GM21786 (cell line): Measurements from ENCODE around the gene BACH2.
A peak's percentile ranks its signal among the peaks of the same experiment; 100 is the strongest.
"Not testable (repeated sequence)": the region's sequence is repeated elsewhere in the genome, so short reads cannot be mapped to it uniquely, and the experiment has no call there.

Source experiments
- ATAC-seq: cut with Tn5 transposase; IDR thresholded peaks from one replicate; pipeline ENCODE4 v1.9.1; 2021; ENCODE audit not compliant: unreplicated experiment

Gene BACH2

DNA sequence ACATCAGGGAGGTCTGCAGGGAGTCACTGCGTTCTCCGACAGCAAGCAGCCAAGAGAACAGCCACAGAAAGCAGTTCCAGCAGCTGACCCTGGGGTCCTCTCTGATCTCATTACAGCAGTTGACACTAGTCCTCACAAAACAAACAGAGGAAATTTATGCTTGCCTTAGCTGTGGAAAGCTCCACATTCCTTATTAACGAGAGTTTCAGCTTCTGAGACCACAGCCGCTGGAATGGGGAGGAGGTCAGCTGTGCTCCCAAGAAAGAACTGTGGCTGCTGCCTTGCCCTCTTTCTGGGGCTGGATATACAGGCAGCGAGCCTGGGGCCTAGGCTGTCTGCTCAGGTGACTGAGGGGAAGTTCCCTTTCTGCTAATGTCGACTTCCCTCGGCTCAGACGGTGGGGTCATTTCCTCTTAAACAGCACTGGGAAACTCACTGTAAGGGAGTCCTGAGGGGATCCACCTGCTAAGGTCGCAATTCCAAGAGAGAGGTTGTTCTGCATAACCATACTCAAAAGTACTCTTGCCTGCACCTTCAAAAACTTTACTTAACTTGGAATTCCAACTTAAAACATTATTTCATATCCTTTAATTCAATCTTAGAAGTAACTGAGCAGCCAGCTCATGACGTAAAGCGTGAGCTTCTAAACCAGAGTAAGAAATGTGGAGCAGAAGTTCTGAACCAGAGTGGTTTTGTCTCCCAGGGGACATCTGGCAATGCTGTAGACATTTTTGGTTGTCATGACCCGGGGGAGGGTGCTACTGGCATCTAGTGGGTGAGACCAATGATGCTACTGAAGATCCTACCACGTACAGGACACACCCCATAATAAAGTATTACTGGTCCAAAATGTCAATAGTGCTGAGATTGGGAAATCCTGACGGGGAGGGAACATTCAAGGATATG is 80.3 kb downstream of the BACH2 start:
- peak; percentile 70 for ATAC-seq

DNA sequence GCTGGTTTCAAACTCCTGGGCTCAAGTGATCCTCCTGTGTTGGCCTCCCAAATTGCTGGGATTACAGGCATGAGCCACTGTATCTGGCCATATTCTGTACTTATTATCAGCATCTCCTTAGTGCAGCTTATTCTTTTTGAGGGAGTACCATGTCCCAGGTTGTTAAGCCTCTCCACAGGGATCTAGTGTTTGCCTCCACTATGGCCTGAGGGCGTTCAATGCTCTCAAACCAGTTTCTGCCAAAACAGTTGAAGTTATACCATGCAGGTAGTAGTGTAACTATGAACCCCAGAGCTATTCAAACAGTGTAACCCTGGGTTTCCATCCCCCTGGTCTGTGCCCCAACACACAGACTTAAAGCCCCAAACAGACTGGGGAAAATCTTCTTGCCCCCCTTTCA is 81.7 kb downstream of the BACH2 start:
- no peak for ATAC-seq

DNA sequence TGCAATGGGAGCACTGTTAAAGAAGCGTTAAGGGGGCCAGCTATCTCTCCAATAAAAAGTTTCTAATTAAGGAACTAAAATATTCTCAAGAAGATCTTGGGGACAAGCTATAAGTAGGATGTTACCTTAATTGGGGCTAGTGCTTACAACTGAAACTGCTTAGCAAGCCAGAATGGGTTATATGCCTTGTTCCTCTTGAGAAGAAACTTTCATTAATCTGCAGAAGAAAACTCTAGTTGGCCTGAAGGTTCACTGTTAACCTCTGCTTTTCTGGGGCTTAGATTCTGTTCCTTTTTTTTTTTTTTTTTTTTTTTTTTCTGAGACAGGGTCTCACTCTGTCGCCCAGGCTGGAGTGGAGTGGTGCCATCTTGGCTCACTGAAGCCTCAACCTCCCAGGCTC is 82.2 kb downstream of the BACH2 start:
- ATAC-seq, result no peak

DNA sequence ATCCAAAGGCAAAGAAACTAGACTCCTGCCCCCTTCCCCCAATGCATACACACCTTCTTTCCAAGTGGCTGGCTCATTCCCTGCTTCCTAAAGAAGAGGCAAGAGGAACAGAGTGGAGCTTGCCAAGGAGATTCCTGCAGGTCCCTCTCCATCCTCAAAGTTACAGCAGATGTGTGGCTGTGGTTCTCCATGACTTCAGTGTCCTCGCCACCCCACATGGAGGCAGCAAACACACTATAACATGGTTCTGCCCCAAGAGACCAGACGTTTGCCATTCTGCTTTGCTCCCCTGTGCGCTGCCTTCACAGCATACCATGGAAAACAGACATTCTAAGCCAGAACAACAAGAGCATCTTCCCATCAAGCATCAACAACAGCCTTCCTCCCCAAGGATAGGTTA is 84.4 kb downstream of the BACH2 start:
- ATAC-seq, result no peak

DNA sequence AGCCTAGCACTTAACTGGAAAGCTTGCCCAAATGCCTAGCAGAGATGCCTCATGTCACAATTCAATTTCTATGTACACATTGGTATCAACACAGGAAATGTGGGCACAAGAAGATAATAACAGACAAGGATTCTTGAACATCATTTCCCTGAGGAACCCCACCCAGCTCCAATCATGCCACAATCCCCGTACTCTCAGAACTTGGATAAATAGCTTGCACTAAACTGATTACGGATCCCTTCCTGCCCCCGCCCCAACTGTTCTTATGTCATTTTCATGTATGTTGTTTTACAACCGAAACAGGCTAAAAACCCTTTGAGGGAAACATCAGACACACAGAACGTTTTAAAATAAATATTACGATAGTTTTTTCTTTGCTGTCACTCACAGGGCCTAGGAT is 87.1 kb downstream of the BACH2 start:
- no peak for ATAC-seq

DNA sequence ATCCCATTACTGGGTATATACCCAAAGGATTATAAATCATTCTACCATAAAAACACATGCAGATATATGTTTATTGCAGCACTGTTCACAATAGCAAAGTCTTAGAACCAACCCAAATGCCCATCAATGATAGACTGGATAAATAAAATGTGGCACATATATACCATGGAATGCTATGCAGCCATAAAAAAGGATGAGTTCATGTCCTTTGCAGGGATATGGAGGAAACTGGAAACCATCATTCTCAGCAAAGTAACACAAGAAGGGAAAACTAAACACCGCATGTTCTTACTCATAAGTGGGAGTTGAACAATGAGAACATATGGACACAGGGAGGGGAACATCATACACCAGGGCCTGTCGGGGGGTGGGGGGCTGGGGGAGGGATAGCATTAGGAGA is 88.0 kb downstream of the BACH2 start:
- not testable (repeated sequence) for ATAC-seq

DNA sequence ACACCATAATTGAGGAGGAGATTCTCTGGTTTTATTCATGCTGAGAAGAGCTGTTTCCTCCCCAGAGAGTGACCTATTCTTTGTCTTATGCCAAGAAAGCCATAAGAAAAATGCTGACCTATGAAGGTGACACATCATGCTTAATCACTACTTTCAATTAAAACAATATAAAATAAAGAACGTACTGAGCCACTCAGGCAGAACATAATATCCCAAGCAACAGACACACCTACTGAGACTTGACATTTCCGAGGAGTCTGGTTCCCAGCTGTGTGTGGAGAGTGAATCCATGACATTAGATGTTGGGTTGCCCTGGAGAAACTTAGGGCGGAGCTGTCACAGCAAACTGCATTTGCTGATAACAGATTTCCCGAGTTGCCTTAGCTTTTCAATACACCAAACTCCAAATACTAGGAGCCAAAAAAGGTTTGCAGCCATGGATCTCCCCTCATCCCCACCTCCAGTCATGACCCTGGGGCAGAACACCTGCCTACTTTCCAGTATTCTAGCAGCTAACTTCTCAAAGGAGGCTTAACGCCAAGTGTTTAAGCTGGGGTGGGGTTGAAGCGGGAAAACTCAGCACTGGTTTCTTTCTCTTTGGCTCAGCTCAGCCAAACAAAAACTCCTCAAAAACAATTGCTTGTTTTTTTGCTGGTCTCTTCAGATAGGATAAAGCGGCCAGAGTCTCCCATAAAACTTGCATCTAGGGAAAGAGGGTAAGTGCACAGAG is 92.2 kb downstream of the BACH2 start:
- ATAC-seq, result no peak

DNA sequence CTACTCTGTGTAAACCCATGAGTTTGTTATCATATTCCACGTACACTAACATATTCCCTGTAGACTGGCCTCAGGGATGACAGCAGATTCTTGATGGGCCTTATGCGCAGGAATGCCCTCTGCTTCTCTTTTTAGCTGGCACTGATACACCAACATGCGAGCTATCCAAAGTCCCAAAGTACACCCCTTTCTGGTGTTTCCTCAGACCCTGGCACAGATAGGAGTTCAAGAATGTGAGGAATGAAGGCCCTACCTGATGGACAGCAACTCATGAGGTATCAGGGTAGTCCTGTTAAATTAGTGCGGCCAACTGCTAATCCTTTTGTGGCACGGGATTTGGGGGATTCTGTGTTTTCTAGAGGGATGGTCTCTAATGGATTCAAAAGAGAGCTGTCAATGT is 93.0 kb downstream of the BACH2 start:
- no peak for ATAC-seq

DNA sequence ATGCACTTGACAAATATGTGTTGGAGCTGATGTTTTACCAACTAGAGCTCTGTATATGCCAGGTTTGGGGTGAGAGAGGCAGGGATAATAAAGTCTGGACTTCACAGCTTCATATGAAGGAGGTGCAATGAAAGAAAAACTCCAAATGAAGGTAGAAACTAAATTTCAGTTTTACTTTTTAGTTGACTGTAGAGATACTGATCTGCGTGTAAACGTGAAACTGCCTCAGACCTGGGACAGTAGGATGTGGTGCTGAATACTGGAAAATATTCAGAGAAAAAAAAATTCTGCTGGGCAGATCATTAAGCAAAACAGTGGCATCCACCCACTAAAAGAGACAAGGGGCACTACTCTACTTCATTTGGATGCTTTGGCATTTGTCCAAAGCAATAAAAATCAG is 94.5 kb downstream of the BACH2 start:
- ATAC-seq, result peak; percentile 42

DNA sequence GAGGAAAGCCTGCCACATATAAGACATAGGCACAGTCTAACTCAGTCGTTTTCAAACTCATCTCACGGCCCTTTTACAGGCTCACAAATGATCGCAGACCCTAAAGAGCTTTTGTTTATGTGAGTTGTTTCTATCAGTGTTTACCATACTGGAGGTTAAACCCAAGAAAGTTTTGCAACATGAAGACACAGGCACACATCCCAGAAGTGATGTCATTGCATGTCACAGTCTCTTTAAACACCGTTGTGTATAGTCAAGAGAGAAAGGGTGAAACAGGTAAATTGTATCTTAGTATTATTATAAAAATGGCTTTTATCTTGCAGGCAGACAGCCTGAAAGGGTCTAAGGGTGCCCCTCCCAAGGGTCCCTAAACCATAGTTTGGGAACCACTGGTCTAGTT is 96.7 kb downstream of the BACH2 start:
- ATAC-seq, result no peak

DNA sequence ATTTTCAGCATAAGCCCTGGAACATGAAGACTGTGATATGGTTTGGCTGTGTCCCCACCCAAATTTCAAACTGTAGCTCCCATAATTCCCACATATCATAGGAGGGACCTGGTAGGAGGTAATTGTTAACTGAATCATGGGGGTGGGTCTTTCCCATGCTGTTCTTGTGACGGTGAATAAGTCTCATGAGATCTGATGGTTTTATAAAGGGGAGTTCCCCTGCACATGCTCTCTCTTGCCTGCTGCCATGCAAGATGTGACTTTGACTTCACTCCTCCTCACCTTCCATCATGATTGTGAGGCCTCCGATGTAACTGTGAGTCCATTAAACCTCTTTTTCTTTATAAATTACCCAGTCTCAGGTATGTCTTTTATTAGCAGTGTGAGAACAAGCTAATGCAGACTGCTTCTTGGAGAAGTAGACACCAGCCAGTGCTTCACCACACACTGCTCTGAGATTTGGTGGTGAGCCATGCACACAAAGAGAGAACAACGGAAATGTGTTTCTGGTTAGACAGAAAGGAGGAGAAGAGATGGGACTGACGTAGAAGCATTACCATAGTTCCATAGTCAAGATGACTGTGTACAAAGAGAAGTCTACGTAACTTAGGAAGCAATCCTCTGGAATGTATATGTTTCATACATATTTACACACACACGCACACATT is 97.8 kb downstream of the BACH2 start:
- ATAC-seq, result no peak

DNA sequence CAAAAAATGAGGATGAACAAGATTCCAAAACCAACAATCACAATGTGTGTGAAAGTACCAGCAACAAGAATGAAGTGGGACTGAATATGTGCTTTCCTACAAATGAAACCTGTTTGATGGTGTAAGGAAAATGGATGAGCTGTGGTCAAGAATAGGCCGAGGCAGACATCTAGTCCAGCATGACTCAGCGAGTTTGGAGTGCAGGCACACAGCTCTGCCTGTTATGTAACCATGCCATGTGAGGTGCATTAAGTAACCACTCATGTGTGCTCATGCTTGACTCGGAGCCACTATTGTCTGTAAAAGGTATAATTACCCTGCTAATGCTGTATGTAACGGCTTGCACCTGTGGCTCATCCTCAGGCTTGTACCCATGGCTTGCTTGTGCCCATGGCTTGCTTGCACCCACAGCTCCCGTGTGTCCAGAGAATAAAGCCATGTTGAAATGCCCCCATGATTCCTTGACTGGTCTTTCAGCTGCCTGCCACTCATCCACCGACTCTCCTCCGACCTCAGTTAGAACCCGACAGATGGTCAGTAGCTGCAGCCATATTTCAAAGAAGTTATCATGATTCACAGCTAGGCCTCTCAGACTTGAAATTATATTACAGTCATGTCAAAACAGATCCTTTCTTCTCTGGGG is 98.7 kb downstream of the BACH2 start:
- no peak for ATAC-seq

DNA sequence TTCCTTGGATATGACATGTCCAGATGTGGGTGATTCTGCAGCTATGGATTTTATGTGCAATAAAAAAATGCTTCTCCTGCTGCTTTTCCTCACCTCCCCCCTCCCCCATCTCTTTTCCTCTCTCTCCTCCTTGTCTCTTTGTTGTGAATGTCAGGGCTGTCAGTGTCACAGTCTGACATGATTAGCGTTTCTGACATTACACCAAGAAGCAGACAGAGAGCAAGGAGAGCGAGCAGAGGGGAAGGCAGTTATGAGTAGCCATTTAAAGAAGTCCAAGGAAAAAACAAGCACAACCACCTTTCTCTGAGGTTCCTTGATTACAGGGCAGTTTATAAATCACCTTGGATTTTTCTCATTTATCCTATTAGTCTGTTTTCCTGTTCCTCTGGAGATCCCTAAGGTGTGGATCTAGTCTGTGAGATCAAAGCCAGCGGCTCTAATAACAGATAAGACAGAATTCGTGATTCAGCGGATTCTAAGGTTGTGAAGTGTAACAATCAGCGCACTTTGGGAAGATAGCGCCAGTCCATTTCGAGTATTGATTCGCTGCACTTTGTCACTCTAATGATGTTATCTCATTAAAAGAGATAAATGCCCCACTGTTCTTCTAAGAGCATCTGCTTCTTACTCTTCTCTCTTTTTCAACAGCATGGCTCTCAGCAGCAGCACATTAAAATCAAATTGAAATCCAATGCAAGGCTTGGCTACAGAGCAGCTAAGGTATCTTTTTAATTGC is 101.4 kb downstream of the BACH2 start:
- no peak for ATAC-seq

DNA sequence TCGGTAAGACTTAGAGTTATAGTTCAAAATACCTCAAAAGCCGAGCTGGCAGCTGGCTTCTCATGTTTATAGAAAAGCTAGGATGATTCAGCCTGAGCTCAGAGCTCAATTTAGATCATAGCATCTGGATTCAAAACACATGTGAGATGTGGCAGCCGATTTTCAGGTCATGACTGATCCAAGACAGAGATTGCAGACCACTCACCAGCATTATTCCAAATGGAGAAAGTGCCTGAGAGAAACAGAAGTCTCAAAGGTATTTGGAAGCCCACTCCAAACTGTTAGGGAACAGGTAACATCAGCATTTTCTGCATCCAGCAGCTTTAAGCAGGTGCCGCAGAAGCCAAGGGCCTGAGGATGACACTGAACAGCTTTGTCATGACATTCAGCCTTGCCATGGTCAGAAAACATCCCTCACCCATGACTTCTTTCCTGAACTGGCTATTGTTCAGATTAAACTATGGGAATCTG is 102.2 kb downstream of the BACH2 start:
- no peak for ATAC-seq

DNA sequence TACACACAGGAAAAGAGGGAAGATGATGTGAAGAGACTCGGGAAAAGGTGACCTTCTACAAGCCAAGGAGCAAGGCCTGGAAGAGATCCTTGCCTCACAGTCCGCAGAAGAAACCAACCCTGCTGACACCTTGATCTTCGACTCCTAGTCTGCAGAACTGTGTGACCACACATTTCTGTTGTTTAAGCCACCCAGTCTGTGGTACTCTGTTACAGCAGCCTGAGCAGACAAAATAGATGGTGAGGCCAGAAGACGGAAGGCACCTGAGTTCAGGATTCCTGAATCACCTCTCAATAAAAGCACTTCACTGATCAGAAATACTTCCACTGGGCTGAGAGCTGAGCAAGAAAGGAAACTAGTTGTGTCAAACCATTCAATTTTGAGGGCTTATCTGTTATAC is 103.3 kb downstream of the BACH2 start:
- no peak for ATAC-seq

DNA sequence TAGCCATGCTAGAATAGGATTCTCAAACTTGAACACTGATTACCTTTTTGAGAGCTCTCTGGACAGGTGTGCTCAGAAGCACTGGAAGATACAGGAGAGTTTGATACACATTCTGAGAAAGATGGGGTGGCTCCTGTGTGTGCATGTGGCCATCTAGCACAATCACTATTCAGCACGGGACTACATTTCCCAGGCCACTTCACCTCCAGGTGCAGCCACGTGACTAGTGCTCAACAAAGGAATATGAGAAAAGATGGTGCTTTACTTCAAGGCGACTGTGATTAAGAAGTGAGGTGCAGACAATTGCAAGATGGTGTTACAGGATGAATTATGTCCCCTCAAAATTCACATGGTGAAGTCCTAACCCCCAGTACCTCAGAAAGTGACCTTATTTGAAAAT is 103.8 kb downstream of the BACH2 start:
- no peak for ATAC-seq

DNA sequence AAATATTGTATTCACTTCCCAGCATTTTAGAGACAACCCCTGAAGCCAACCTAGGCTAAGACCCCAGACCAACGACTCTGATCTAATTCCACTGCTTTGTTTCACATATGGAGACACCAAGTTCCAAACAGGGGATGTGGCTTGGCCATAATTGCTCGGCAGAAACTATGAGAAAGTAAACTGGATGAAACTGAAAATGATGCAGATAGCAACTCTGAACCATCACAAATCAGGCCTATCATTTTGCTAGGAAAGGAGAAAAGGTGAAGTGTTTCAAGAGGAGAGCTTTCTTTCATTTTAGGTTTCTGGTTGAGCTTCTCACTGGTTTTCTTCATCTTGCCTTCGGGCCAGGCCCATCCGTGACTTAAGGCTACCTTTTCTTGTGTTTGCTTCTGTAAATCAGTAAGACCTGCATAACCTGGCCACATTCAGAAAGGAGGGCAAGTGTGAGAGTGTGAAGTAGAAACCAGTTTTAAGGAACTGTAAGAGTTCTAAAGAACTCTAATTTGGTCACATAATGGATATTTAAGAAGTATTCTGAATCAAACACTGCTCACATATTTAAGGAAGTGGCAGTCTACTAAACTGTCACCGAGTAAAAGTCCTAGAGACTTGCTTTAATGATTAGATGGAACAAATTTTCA is 105.8 kb downstream of the BACH2 start:
- no peak for ATAC-seq

DNA sequence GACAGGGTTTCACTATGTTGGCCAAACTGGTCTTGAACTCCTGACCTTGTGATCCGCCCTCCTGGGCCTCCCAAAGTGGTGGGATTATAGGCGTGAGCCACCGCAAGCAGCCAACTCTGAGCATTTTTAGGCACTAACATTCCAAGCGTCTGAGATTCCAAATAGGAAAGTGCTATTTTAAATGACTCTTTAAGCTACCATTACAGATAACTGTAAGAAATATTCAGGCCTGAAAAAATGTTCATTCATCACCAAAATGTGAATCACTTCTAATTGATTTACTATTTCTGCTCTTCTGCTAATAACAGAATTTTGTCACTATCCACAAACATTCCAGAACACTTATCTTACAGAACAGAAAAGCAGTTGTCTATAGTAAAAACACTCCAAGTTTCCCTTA is 106.5 kb downstream of the BACH2 start:
- ATAC-seq, result no peak

DNA sequence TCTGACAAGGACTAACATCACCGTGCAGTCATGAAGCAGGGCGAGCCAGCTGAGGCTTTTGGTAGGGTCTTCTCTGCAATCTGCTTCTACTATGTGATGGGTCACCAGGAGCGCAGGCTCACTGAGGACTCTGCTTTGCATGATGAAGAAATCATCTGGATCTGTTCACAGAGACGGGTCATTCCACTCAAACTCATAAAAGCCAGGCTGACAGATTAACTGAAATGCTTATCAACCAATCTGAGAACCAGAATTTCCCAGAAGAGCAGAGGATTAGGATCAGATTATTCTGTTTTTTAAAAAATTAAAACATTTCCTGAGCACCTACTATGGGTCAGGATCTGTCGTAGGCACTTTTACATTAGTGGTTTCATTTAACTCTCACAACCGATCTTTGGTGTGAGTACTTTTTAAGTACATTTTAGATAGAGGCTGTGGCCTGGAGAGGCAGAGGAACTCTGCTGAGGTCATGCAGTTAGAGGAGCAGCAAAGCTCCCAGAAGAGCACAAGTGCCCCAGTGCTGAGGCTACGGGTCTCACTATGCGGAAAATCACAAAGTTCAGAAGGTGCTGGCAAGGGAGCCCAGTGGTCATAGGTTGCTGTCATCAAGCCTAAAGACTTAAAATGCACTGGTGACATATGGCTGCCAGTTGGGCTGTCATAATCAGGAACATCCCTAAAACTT is 109.1 kb downstream of the BACH2 start:
- no peak for ATAC-seq
